Ramos (cell line): ENCODE data around the gene NRM.
"Not testable (repeated sequence)": the region's sequence is repeated elsewhere in the genome, so short reads cannot be mapped to it uniquely, and the experiment has no call there.

Source experiments
- in situ Hi-C: fragments of 300-500 bp; cut with MboI; formaldehyde crosslinking; loops from one replicate; pipeline ENCODE4 v1.14.3; 2022; ENCODE audit warnings: low sequenced_read_pairs; ENCODE audit not compliant: unreplicated experiment

NRM gene

GRCh38 chr6:30690403-30691207 is at the start of gene NRM:
Gene NRM, minus strand, starts transcription at chr6:30690984. Its CDS starts 10 bp downstream, at chr6:30690974.
- in situ Hi-C loops = no loop called here

GRCh38 chr6:30740540-30740870 is 49.7 kb upstream of the NRM start:
- in situ Hi-C loops = loop anchor here (5.0 kb wide), 1 partner anchor 258 kb away; no protein-coding TSS in a partner anchor

- in situ Hi-C loops = no loop called here
Measured at GRCh38 chr6:30738532-30738931, 47.7 kb upstream of the NRM start.

GRCh38 chr6:30735668-30736314 is 45.0 kb upstream of the NRM start:
- in situ Hi-C loops = no loop called here

GRCh38 chr6:30732237-30732943 is 41.6 kb upstream of the NRM start:
- in situ Hi-C loops = no loop called here

- in situ Hi-C loops = no loop called here
Measured at GRCh38 chr6:30730601-30731435, 40.0 kb upstream of the NRM start.

GRCh38 chr6:30727920-30728553 is 37.3 kb upstream of the NRM start:
- in situ Hi-C loops = loop anchor here (5.0 kb wide), 1 partner anchor 56 kb away; the partner anchor contains the start of gene DHX16

- in situ Hi-C loops = loop anchor here (5.0 kb wide), 1 partner anchor 54 kb away; the partner anchor contains the start of gene DHX16
Measured at GRCh38 chr6:30726506-30727413, 36.0 kb upstream of the NRM start.

- in situ Hi-C loops = loop anchor here (5.0 kb wide), 1 partner anchor 54 kb away; the partner anchor contains the start of gene DHX16
Measured at GRCh38 chr6:30725713-30726505, 35.1 kb upstream of the NRM start.

GRCh38 chr6:30724906-30725667 is 34.3 kb upstream of the NRM start:
- in situ Hi-C loops = loop anchor here (5.0 kb wide), 1 partner anchor 53 kb away; the partner anchor contains the start of gene DHX16

- in situ Hi-C loops = not testable (repeated sequence)
Measured at GRCh38 chr6:30723843-30724741, 33.3 kb upstream of the NRM start.

- in situ Hi-C loops = not testable (repeated sequence)
Measured at GRCh38 chr6:30723159-30723842, 32.5 kb upstream of the NRM start.

GRCh38 chr6:30722280-30723112 is 31.7 kb upstream of the NRM start:
- in situ Hi-C loops = no loop called here

GRCh38 chr6:30722025-30722279 is 31.2 kb upstream of the NRM start:
- in situ Hi-C loops = not testable (repeated sequence)
